ENCODE measurements around the gene TAPT1. TPM values are rescaled to one million over a fixed set of nuclear protein-coding genes. Genes with fewer than 3 reads are reported as not detected.

TAPT1 gene
- total and polyA plus RNA-seq, 2 of the 13 experiments (the other 11 are each of a cell fraction or from before 2014, with no cell fraction given), result 24.5 to 25.3 TPM

GRCh38 chr4:16129336-16129735, 96.9 kb downstream of the TAPT1 start (continued):
- no peak for TF ChIP-seq UBTF (CRISPR knock-in tag; IDR thresholded peaks at IDR 0.05)
- TF ChIP-seq TFE3 (CRISPR knock-in tag; IDR thresholded peaks at IDR 0.05), result 0 out of 2 replicates have a peak, but pooled peaks have one; percentile 36
- no peak for TF ChIP-seq ZNF44 (CRISPR knock-in tag; IDR thresholded peaks at IDR 0.05)
- no peak for TF ChIP-seq MTF2 (CRISPR knock-in tag; IDR thresholded peaks at IDR 0.05; ENCODE audit: borderline replicate concordance)
- TF ChIP-seq TCF7 (IDR thresholded peaks at IDR 0.05; ENCODE audit: low read depth), result peak; percentile 78
- TF ChIP-seq KAT2B (IDR thresholded peaks at IDR 0.05; ENCODE audit: borderline replicate concordance, low read depth, low read length), result no peak
- no peak for TF ChIP-seq HNRNPL (IDR thresholded peaks at IDR 0.05; ENCODE audit: low read depth, low read length)
- no peak for TF ChIP-seq BATF2 (CRISPR knock-in tag; IDR thresholded peaks at IDR 0.05)
- no peak for TF ChIP-seq PAF1 (CRISPR knock-in tag; IDR thresholded peaks at IDR 0.05)
- no peak for TF ChIP-seq SSRP1 (CRISPR knock-in tag; IDR thresholded peaks at IDR 0.05)
- TF ChIP-seq MAFK (conservative IDR thresholded peaks at IDR 0.05 in 1 of 2, IDR thresholded peaks at IDR 0.05 in 1 of 2; ENCODE audit: low read length in 2 of 2), result no peak
- TF ChIP-seq CAMTA2 (CRISPR knock-in tag; IDR thresholded peaks at IDR 0.05; ENCODE audit: borderline replicate concordance), result no peak
- TF ChIP-seq MEIS1 (CRISPR knock-in tag; IDR thresholded peaks at IDR 0.05; ENCODE audit: borderline replicate concordance), result peak; percentile 64; the same call in 1 of the 2 replicates
- TF ChIP-seq, protein P1, sequence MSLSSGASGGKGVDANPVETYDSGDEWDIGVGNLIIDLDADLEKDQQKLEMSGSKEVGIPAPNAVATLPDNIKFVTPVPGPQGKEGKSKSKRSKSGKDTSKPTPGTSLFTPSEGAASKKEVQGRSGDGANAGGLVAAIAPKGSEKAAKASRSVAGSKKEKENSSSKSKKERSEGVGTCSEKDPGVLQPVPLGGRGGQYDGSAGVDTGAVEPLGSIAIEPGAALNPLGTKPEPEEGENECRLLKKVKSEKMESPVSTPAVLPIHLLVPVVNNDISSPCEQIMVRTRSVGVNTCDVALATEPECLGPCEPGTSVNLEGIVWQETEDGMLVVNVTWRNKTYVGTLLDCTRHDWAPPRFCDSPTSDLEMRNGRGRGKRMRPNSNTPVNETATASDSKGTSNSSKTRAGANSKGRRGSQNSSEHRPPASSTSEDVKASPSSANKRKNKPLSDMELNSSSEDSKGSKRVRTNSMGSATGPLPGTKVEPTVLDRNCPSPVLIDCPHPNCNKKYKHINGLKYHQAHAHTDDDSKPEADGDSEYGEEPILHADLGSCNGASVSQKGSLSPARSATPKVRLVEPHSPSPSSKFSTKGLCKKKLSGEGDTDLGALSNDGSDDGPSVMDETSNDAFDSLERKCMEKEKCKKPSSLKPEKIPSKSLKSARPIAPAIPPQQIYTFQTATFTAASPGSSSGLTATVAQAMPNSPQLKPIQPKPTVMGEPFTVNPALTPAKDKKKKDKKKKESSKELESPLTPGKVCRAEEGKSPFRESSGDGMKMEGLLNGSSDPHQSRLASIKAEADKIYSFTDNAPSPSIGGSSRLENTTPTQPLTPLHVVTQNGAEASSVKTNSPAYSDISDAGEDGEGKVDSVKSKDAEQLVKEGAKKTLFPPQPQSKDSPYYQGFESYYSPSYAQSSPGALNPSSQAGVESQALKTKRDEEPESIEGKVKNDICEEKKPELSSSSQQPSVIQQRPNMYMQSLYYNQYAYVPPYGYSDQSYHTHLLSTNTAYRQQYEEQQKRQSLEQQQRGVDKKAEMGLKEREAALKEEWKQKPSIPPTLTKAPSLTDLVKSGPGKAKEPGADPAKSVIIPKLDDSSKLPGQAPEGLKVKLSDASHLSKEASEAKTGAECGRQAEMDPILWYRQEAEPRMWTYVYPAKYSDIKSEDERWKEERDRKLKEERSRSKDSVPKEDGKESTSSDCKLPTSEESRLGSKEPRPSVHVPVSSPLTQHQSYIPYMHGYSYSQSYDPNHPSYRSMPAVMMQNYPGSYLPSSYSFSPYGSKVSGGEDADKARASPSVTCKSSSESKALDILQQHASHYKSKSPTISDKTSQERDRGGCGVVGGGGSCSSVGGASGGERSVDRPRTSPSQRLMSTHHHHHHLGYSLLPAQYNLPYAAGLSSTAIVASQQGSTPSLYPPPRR (CRISPR knock-in tag; IDR thresholded peaks at IDR 0.05; ENCODE audit: borderline replicate concordance), result peak; percentile 96
- TF ChIP-seq ZNF552 (CRISPR knock-in tag; IDR thresholded peaks at IDR 0.05; ENCODE audit: borderline replicate concordance), result no peak
- TF ChIP-seq ELF3 (CRISPR knock-in tag; IDR thresholded peaks at IDR 0.05), result peak; percentile 84
- no peak for TF ChIP-seq ZNF792 (CRISPR knock-in tag; IDR thresholded peaks at IDR 0.05)
- TF ChIP-seq, protein P2, sequence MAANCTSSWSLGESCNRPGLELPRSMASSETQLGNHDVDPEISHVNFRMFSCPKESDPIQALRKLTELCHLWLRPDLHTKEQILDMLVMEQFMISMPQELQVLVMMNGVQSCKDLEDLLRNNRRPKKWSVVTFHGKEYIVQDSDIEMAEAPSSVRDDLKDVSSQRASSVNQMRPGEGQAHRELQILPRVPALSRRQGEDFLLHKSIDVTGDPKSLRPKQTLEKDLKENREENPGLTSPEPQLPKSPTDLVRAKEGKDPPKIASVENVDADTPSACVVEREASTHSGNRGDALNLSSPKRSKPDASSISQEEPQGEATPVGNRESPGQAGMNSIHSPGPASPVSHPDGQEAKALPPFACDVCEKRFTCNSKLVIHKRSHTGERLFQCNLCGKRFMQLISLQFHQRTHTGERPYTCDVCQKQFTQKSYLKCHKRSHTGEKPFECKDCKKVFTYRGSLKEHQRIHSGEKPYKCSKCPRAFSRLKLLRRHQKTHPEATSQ (CRISPR knock-in tag; IDR thresholded peaks at IDR 0.05; ENCODE audit: borderline replicate concordance), result no peak
- TF ChIP-seq ZNF326 (CRISPR knock-in tag; IDR thresholded peaks at IDR 0.05; ENCODE audit: borderline replicate concordance), result no peak

Measured in HepG2 (cell line).